Type B pancreatic cell (in vitro differentiated cells): ENCODE results near the gene STXBP6. TPM values are rescaled to one million over a fixed set of nuclear protein-coding genes. Genes with fewer than 3 reads are reported as not detected.

ENCODE experiments used
- DNase-seq: peaks from one replicate; pipeline ENCODE4 v3.0.0; 2021; ENCODE audit warnings: mixed read lengths; ENCODE audit not compliant: unreplicated experiment; ENCODE audit errors: extremely low spot score
- H3K27ac Mint-ChIP-seq: 2 replicates; pipeline ENCODE4 v1.8.0; 2021; ENCODE audit warnings: mild to moderate bottlenecking, mixed read lengths
- H3K27me3 Mint-ChIP-seq: 2 replicates; pipeline ENCODE4 v1.8.0; 2021; ENCODE audit warnings: mixed read lengths
- H3K36me3 Mint-ChIP-seq: 2 replicates; pipeline ENCODE4 v1.8.0; 2021; ENCODE audit warnings: mixed read lengths
- H3K4me1 Mint-ChIP-seq: one replicate; pipeline ENCODE4 v1.8.0; 2021; ENCODE audit warnings: mixed read lengths; ENCODE audit not compliant: unreplicated experiment
- H3K4me3 Mint-ChIP-seq: 2 replicates; pipeline ENCODE4 v1.8.0; 2021; ENCODE audit warnings: mild to moderate bottlenecking, mixed read lengths
- H3K9me3 Mint-ChIP-seq: 2 replicates; pipeline ENCODE4 v1.8.0; 2021; ENCODE audit warnings: mixed read lengths
- CTCF ChIP-seq: fragments of 200-600 bp; sonication (generic); conservative IDR thresholded peaks from 2 replicates; pipeline ENCODE4 v1.5.0; 2021; ENCODE audit warnings: antibody characterized with exemption, mild to moderate bottlenecking
- long read RNA-seq: library from polyadenylated mRNA; unstranded; transcript quantifications from one replicate; pipeline ENCODE4 v2.0.0, GENCODE V29; 2020
- total RNA-seq: library from RNA; stranded (reverse); gene quantifications from 2 replicates; pipeline ENCODE4 v1.2.1, GENCODE V29; 2021; ENCODE audit warnings: low replicate concordance

The STXBP6 gene
- total RNA-seq, result 17.0 and 51.2 TPM in 2 replicates
- long read RNA-seq, full-length matches to known transcripts, result 3 of 14 reads
- long read RNA-seq, partial matches to known transcripts, result 2 of 14 reads
- long read RNA-seq, other reads (novel, unspliced or antisense), result 9 of 14 reads

DNA sequence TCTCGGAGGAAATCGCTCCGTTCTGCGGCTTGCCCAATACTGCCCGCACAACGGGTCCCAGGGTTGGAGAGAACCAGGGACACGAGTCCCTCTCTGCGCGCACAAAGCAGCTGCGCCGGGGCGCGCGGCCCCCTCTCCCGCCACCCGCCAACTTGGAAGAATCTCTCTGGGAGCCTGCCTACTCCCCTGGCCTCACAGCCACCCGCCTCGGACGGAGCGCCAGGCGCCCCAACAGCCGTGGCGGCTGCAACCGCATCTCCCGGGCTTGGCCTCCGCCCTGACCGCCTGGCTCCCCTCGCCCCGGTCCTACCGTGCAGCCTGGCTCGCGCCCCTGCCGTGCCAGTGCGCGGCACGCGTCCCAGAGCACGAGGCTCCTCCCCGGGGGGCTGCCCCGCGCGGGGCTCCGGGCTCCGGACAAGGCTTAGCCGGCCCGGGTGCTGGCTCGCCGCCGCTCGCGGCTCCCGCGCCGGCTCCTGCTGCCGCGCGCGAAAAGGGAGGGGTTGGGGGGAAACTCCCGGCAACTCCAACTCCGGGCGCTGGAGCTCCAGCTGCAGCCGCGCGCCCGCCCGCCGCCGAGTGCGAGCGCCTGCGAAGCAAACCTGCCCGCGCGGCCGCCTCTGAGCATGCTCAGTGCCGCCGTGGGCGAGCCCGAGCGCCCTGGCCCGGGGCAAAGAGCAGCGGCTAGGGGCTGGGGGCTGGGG is at the start of gene STXBP6:
TSS of gene STXBP6 (minus strand) at position 580 of the 701 bp plus-strand sequence. CDS start 75,329 bp downstream, outside the sequence.
- peak; percentile 18 for TF ChIP-seq CTCF
- peaks cover 3% of the 10 kb centered on the region for H3K36me3 Mint-ChIP-seq
- H3K9me3 Mint-ChIP-seq, result no peaks in the 10 kb centered on the region
- peak within 1 kb of the TSS; percentile 91 for H3K27ac Mint-ChIP-seq
- peak within 1 kb of the TSS; percentile 97 for H3K4me3 Mint-ChIP-seq
- DNase-seq, result peak; percentile 83
- H3K27me3 Mint-ChIP-seq, result peaks cover 47% of the 10 kb centered on the region
- H3K4me1 Mint-ChIP-seq, result peaks cover 5% of the 10 kb centered on the region

GRCh38 chr14:25097120-25097519 is 47.2 kb upstream of the STXBP6 start:
- Mint-ChIP-seq H3K9me3 (no peaks in the 10 kb centered on the region), H3K36me3 (no peaks in the 10 kb centered on the region), H3K4me1 (peaks cover 11% of the 10 kb centered on the region), H3K27ac (no peak overlapping the region), H3K27me3 (no peaks in the 10 kb centered on the region), H3K4me3 (no peak overlapping the region)
- TF ChIP-seq CTCF, result no peak
- no peak for DNase-seq

DNA sequence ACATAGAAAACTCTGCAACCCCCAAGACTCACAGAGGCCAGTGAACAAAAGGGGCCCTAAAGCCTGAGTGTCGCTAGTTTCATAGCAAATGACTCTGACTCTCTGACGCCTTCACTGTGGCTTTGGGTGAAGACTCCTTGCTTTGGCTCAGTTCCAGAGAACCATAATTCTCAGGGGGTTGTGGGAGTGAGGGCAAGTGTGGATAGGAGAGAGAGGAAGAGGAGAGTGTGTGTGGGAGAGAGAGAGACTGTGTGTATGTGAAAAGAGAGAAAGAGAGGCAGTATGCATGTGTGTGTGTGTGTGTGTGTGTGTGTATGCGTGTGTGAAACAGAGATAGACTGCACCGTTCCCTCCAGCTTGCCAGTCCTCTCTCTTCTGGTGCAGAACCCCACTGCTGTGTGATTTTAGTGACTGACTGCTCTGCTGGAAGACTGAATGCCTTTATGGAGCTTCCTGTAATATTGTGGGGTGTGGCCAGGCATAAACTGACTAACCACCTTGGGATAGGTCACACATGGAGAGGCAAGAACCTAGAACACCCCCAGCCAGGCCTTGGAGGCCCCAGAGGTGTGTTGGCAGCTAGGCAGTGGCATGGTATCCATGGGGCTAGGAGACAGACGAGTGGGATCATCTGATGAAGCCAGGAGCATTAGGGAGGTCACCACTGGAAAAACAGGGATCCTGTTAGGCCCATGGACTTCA is 45.9 kb upstream of the STXBP6 start:
- peak overlapping the region; percentile 7 for H3K27ac Mint-ChIP-seq
- TF ChIP-seq CTCF, result no peak
- H3K4me3 Mint-ChIP-seq, result no peak overlapping the region
- H3K27me3 Mint-ChIP-seq, result no peaks in the 10 kb centered on the region
- peaks cover 18% of the 10 kb centered on the region for H3K4me1 Mint-ChIP-seq
- no peak for DNase-seq
- H3K9me3 Mint-ChIP-seq, result no peaks in the 10 kb centered on the region
- no peaks in the 10 kb centered on the region for H3K36me3 Mint-ChIP-seq

- DNase-seq, result no peak
- H3K36me3 Mint-ChIP-seq, result no peaks in the 10 kb centered on the region
- no peaks in the 10 kb centered on the region for H3K27me3 Mint-ChIP-seq
- H3K9me3 Mint-ChIP-seq, result no peaks in the 10 kb centered on the region
- no peak overlapping the region for H3K4me3 Mint-ChIP-seq
- no peak for TF ChIP-seq CTCF
- H3K4me1 Mint-ChIP-seq, result peaks cover 21% of the 10 kb centered on the region
- H3K27ac Mint-ChIP-seq, result no peak overlapping the region
Observed at GRCh38 chr14:25094171-25094907, 44.4 kb upstream of the STXBP6 start.

DNA sequence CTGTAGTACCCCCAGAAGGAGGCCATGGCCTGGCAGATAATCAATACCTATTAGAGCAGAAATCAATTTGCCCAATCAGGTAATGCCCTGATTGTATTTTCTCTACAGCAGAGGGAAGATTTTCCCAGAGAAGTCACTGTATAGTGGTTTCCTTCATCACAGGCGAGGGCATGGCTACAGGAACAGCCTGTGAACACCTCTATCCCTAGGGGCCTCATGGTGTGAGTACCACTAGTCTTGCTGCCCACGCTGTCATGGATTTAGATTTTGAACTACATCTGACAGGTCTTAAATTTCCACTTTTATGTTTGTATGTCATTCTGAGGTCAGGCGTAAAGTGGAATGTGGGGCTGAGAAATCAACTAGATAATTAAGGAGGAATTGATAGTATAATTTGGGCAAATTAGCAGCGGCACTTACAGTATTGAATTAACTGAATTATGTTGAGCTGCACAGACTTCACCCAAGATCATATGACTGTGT is 42.4 kb upstream of the STXBP6 start:
- Mint-ChIP-seq H3K4me3 (no peak overlapping the region), H3K4me1 (peaks cover 29% of the 10 kb centered on the region), H3K36me3 (no peaks in the 10 kb centered on the region), H3K27me3 (no peaks in the 10 kb centered on the region), H3K27ac (peak overlapping the region; percentile 81), H3K9me3 (no peaks in the 10 kb centered on the region)
- DNase-seq, result no peak
- no peak for TF ChIP-seq CTCF
